Kasumi-1 (cell line): ENCODE measurements around the gene MEF2C.
A peak's percentile ranks its signal among the peaks of the same experiment; 100 is the strongest.

Experiments
- DNase-seq, 2 experiments: peaks; one replicate each; lab custom pipeline; 2025; lab: John Stamatoyannopoulos, UW

Gene MEF2C

GRCh38 chr5:88674356-88675167 lies 208.4 kb downstream of the MEF2C start:
- DNase-seq = peak; percentile 37

GRCh38 chr5:88673253-88674105 lies 209.5 kb downstream of the MEF2C start:
- no peak for DNase-seq

GRCh38 chr5:88672644-88673252 lies 210.2 kb downstream of the MEF2C start:
- no peak for DNase-seq

DNA sequence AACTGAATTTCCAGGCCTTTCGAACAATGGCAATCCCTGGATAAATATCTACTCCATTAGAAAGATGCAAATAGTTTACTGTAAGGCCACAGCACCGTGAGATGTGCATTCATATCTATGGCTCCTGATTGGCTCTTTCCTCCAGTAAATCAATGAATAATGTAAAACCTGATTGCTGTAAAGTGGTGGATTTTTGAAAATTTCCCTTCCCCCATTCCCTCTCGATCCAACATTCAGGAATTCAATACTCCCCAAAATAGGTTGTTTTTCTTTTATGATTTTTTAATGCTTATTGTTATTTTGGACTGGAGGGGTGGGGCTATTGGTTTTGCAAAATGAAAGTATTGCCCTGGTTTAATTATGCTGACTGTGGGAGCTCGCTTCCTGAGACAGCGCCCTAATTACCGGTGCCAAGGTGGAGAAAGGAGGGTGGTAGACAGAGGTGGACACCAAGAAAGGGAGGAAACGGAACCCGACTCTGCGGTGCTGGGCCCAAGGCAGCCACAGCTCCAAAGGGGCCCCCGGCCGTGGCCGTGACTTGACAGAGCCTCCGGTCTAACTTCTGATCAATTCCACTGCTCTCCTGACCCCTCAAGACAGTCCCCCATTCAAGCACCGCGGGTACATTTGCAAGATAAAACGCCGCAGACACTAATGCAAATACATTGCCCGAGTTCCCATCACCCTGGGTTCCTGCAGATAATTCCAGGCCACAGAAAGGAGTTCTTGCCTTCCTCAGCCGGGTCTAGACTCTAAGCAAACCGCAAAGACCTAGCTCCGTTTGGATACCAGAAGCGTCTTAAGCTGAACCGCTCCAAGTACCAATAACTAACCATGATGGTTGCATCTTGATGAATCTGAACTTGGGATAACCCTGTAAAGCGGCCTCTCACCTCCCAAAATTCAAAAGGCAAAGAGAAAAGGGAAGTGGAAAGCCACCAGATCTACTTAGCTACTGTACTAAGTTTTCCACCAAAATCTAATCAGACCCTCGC lies 211.2 kb downstream of the MEF2C start:
- no peak for DNase-seq

- no peak for DNase-seq
These were observed 211.9 kb downstream of the MEF2C start for GRCh38 chr5:88671106-88671504.

- DNase-seq = no peak
These were observed 212.5 kb downstream of the MEF2C start for GRCh38 chr5:88670461-88670860.

DNA sequence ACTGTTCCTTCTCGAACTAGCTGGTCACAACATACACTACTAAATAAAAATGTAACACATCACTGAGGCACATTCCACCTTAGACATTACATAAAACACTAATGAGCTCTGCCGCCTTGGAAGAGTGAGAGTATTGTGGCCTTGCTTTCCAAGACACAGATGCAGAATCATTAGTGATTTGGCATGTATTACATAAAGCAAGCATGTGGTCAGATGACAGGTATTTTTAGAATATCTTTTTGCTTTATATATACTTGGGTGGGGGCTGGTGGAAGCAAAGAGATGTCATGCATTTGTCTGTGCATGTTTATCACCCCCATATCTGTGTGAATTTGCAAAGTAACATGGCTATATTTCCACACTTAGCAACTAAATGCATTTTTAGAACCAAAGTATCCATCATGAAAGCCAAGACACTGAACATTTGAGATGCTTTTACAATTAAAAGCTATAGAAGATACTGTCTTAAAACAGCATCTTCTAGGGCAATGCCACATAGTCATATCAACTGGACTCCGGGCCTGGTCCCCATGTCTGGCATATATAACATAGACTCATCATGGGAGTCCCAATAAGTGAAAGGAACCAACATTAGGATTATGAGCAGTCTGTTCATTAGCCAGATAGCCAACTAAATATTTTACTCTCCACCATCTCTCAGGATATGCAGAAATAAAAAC lies 213.5 kb downstream of the MEF2C start:
- DNase-seq = no peak

DNA sequence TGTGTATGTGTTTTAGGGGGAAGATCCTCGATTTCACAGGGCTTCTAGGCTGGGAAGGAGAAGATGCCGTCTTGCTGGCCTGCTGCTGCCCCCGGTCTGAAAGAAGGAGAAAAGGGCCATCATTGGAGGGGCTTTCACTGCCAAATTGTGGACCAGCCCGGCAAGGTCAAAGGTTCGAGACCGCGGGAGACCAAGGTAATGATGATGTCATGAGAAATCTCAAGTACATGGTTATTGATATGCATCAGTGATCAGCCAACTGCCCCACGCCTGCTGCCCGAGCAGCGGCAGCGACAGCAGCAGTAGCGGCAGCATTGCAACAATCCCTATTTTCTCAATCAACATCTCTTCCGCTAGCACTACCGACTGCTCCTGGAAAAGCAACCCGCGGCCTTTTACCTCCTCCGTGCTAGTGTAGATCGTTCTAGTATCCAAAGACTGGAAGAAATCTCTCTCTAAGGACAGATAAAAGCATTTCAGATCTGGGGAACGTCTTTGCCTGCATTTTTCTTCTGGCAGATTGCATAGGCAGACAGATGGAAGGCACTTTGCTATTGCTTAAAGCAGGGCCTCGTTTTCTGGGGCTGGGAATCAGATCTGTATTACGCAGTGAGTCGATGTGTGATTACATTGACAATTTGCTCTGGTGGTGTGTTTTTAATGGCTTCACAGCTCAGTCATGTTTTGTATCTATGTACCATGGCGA lies 215.3 kb downstream of the MEF2C start:
- no peak for DNase-seq
